CD14-positive monocyte (primary cell): ENCODE measurements around the gene BLM. TPM values are rescaled to one million over a fixed set of nuclear protein-coding genes. Genes with fewer than 3 reads are reported as not detected.
A peak's percentile ranks its signal among the peaks of the same experiment; 100 is the strongest.

Experiments
- DNase-seq, 3 donors: peaks; one replicate each; pipeline ENCODE4 v3.0.0-alpha.2; 2011 to 2022
- H2AFZ ChIP-seq: 2 replicates; pipeline ENCODE4 v1.6.0; 2012; ENCODE audit warnings: mild to moderate bottlenecking, low read depth, low read length, inconsistent platforms; ENCODE audit not compliant: insufficient read depth, poor library complexity, severe bottlenecking
- H3K27ac ChIP-seq, 2 donors: 1 replicate in 1 of 2; 2 replicates in 1 of 2; pipeline ENCODE4 v1.5.1; 2012 to 2013; ENCODE audit warnings: low read length in 2 of 2, control low read depth in 1 of 2, inconsistent platforms in 1 of 2, low read depth in 1 of 2, mild to moderate bottlenecking in 1 of 2
- H3K27me3 ChIP-seq, 2 donors: one replicate each; pipeline versions ENCODE4 v1.6.0 to v1.6.1; 2011 to 2013; ENCODE audit warnings: low read length in 2 of 2; ENCODE audit not compliant: control insufficient read depth in 2 of 2, insufficient read depth in 2 of 2
- H3K36me3 ChIP-seq, 2 donors: replicated peaks in 1 of 2; 1 replicate in 1 of 2; 2 replicates in 1 of 2; pipeline versions ENCODE4 v1.5.1 to v1.6.1; 2012 to 2013; ENCODE audit warnings: low read length in 2 of 2, control low read depth in 1 of 2, inconsistent platforms in 1 of 2, mild to moderate bottlenecking in 1 of 2; ENCODE audit not compliant: insufficient read depth in 2 of 2, control insufficient read depth in 1 of 2
- H3K4me1 ChIP-seq, 2 donors: 1 replicate in 1 of 2; 2 replicates in 1 of 2; pipeline versions ENCODE4 v1.5.1 to v1.6.1; 2012 to 2013; ENCODE audit warnings: low read length in 2 of 2, control low read depth in 1 of 2, inconsistent platforms in 1 of 2, mild to moderate bottlenecking in 1 of 2, moderate library complexity in 1 of 2; ENCODE audit not compliant: insufficient read depth in 2 of 2, control insufficient read depth in 1 of 2
- H3K4me2 ChIP-seq: replicated peaks from 2 replicates; pipeline ENCODE3; 2012; ENCODE audit warnings: low read length, moderate library complexity, mild to moderate bottlenecking; ENCODE audit not compliant: poor library complexity, severe bottlenecking; ENCODE audit errors: extremely low read depth
- H3K4me3 ChIP-seq, 3 experiments: fragments of 200-600 bp in 1 of 3; sonication (generic) in 1 of 3; replicated peaks in 1 of 3; 1 replicate in 2 of 3; 2 replicates in 1 of 3; pipeline ENCODE4 v1.5.1; 2011 to 2013; ENCODE audit warnings: low read length in 3 of 3, mild to moderate bottlenecking in 3 of 3, control low read depth in 2 of 3, low read depth in 2 of 3, inconsistent platforms in 1 of 3, moderate library complexity in 1 of 3
- H3K79me2 ChIP-seq: 2 replicates; pipeline ENCODE4 v1.6.0; 2012; ENCODE audit warnings: mild to moderate bottlenecking, control low read depth, inconsistent platforms, low read length, moderate library complexity; ENCODE audit not compliant: insufficient read depth
- H3K9ac ChIP-seq: 2 replicates; pipeline ENCODE4 v1.6.0; 2017; ENCODE audit warnings: low read length, mild to moderate bottlenecking; ENCODE audit not compliant: insufficient read depth, poor library complexity, severe bottlenecking
- H3K9me3 ChIP-seq, 2 donors: replicated peaks in 1 of 2; 1 replicate in 1 of 2; 2 replicates in 1 of 2; pipeline versions ENCODE4 v1.5.1 to v1.6.1; 2012 to 2013; ENCODE audit warnings: low read length in 2 of 2, control low read depth in 1 of 2; ENCODE audit not compliant: control insufficient read depth in 1 of 2, insufficient read depth in 1 of 2
- H4K20me1 ChIP-seq: 2 replicates; pipeline ENCODE4 v1.6.0; 2012; ENCODE audit warnings: mild to moderate bottlenecking, low read length, control low read depth, moderate library complexity; ENCODE audit not compliant: insufficient read depth
- H3K27ac Mint-ChIP-seq, 7 donors: one replicate each; pipeline ENCODE4 v1.8.0; 2020; ENCODE audit warnings: mild to moderate bottlenecking in 7 of 7, mixed read lengths in 7 of 7, moderate library complexity in 6 of 7, inconsistent platforms in 2 of 7
- H3K27me3 Mint-ChIP-seq, 3 donors: one replicate each; pipeline ENCODE4 v1.8.0; 2021 to 2022; ENCODE audit warnings: low read depth in 3 of 3, mild to moderate bottlenecking in 3 of 3, mixed read lengths in 3 of 3, moderate library complexity in 3 of 3, inconsistent platforms in 1 of 3
- H3K36me3 Mint-ChIP-seq, 2 donors: one replicate each; pipeline ENCODE4 v1.8.0; 2020; ENCODE audit warnings: mixed read lengths in 2 of 2, inconsistent platforms in 1 of 2, mild to moderate bottlenecking in 1 of 2
- H3K4me1 Mint-ChIP-seq: one replicate; pipeline ENCODE4 v1.8.0; 2020; ENCODE audit warnings: mild to moderate bottlenecking, mixed read lengths
- H3K4me3 Mint-ChIP-seq, 2 donors: one replicate each; pipeline ENCODE4 v1.8.0; 2020; ENCODE audit warnings: mild to moderate bottlenecking in 2 of 2, mixed read lengths in 2 of 2, moderate library complexity in 1 of 2
- H3K9me3 Mint-ChIP-seq, 7 donors: one replicate each; pipeline ENCODE4 v1.8.0; 2020 to 2022; ENCODE audit warnings: mixed read lengths in 7 of 7, mild to moderate bottlenecking in 6 of 7, moderate library complexity in 6 of 7, inconsistent platforms in 2 of 7
- WGBS: methylation state at CpG from one replicate; pipeline ENCODE4 v1.1.5; 2013; ENCODE audit warnings: missing lambda C conversion rate; ENCODE audit not compliant: insufficient coverage; 5-methylcytosine and 5-hydroxymethylcytosine counted together
- intact Hi-C, 2 donors: fragments of 100-400 bp; cut with micrococcal nuclease; formaldehyde crosslinking; loops; one replicate each; pipeline versions ENCODE4 v1.15.0 to v1.15.1; 2023
- polyA plus RNA-seq, 3 donors: library from polyadenylated mRNA; depleted of rRNA in 1 of 3; unstranded in 2 of 3; stranded (reverse) in 1 of 3; fragments of 300-500 nt in 2 of 3; fragments of >200 nt in 1 of 3; fragmentation: Illumina TruSeq in 2 of 3; gene quantifications; 1 replicate in 2 of 3; 2 replicates in 1 of 3; pipeline ENCODE4 v1.2.3, GENCODE V29; 2012 to 2021
- TF ChIP-seq, protein P1 (sequence below): fragments of 200-600 bp; IDR thresholded peaks from one replicate; pipeline ENCODE4 v1.8.0; 2022; ENCODE audit warnings: antibody characterized with exemption, mild to moderate bottlenecking

BLM gene
- polyA plus RNA-seq, 3 donors: 0.69 to 2.3 (median 1.2) TPM

DNA sequence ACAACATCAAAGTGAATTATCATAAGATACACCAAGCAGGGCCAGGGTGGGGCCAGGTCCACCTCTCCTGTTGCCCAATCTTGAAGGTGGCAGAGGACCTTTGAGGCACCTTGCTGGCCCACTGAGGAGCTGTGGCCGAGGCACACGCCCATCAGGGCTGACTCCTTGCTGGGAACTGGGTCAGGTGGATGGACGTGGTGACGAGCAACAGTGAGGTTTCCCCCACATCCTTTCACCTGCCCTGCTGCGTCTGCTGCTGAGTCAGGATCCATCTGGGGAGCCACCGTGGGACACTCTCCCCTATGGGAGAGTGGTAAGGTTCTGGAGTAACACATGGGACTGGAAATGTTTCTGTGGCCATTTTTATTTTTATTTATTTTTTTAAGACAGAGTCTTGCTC lies 134.0 kb downstream of the BLM start:
- Histone ChIP-seq H2AFZ (no peak overlapping the region), H3K9me3 (no peaks in the 10 kb centered on the region), H3K4me3 (no peak overlapping the region), H3K4me2 (no peak overlapping the region), H3K4me1 (peaks cover 26 to 48% of the 10 kb centered on the region in 2 donors), H3K79me2 (peaks cover 8% of the 10 kb centered on the region), H4K20me1 (no peaks in the 10 kb centered on the region), H3K27ac (no peak overlapping the region), H3K27me3 (no peaks in the 10 kb centered on the region), H3K9ac (no peak overlapping the region), H3K36me3 (peaks cover 5 to 12% of the 10 kb centered on the region in 2 donors)
- no CpG with 5 or more reads among the region's 6 CpGs for WGBS
- Mint-ChIP-seq H3K4me3 (peak overlapping the region in 1 of 2 donors; percentile 12), H3K9me3 (peaks cover 0 to 3% (median 0%) of the 10 kb centered on the region in 7 donors), H3K36me3 (peaks cover 39 to 66% of the 10 kb centered on the region in 2 donors), H3K27me3 (peaks cover 3 to 12% (median 7%) of the 10 kb centered on the region in 3 donors), H3K27ac (peak overlapping the region in 5 of 7 donors; percentile 3 to 94 (median 54)), H3K4me1 (peaks cover 43% of the 10 kb centered on the region)
- TF ChIP-seq, protein P1, sequence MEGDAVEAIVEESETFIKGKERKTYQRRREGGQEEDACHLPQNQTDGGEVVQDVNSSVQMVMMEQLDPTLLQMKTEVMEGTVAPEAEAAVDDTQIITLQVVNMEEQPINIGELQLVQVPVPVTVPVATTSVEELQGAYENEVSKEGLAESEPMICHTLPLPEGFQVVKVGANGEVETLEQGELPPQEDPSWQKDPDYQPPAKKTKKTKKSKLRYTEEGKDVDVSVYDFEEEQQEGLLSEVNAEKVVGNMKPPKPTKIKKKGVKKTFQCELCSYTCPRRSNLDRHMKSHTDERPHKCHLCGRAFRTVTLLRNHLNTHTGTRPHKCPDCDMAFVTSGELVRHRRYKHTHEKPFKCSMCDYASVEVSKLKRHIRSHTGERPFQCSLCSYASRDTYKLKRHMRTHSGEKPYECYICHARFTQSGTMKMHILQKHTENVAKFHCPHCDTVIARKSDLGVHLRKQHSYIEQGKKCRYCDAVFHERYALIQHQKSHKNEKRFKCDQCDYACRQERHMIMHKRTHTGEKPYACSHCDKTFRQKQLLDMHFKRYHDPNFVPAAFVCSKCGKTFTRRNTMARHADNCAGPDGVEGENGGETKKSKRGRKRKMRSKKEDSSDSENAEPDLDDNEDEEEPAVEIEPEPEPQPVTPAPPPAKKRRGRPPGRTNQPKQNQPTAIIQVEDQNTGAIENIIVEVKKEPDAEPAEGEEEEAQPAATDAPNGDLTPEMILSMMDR: no peak
- DNase-seq: no peak
- intact Hi-C loops: no loop called here

DNA sequence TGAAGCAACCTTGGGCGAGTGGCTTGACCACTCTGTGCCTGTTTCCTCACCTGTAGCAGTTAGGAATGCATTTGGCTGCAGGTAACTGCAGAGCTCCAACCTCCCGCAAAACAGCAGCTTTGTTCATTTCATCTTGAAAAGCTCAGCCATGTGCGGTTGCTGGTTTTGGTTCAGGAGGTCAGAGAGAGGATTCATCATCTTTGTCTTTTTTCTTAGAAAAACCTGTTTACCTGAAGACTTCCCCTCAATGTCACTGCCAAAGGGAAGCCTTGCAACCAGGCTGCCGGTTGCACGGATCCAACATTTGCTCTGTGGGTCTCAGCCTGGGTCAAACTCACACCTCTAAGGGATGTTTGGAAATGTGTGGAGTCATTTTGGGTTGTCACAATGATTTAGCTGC lies 134.8 kb downstream of the BLM start:
- no peak overlapping the region for H3K9ac ChIP-seq
- H3K9me3 Mint-ChIP-seq: peaks cover 0 to 3% (median 0%) of the 10 kb centered on the region in 7 donors
- H3K27me3 ChIP-seq: no peaks in the 10 kb centered on the region
- H3K4me2 ChIP-seq: no peak overlapping the region
- TF ChIP-seq, protein P1: no peak
- H2AFZ ChIP-seq: no peak overlapping the region
- H3K79me2 ChIP-seq: peaks cover 3% of the 10 kb centered on the region
- no peaks in the 10 kb centered on the region for H3K9me3 ChIP-seq
- peaks cover 0 to 12% (median 7%) of the 10 kb centered on the region in 3 donors for H3K27me3 Mint-ChIP-seq
- H3K36me3 ChIP-seq: peaks cover 5 to 12% of the 10 kb centered on the region in 2 donors
- H3K27ac Mint-ChIP-seq: peak overlapping the region; percentile 87 to 96 (median 94)
- no peak overlapping the region for H3K4me3 ChIP-seq
- intact Hi-C loops: no loop called here
- peaks cover 50% of the 10 kb centered on the region for H3K4me1 Mint-ChIP-seq
- DNase-seq: no peak
- peak overlapping the region in 1 of 2 donors; percentile 90 for H3K27ac ChIP-seq
- 93% methylated on average over 3 of the region's 5 CpGs for WGBS
- peaks cover 34 to 58% of the 10 kb centered on the region in 2 donors for H3K36me3 Mint-ChIP-seq
- peaks cover 26 to 56% of the 10 kb centered on the region in 2 donors for H3K4me1 ChIP-seq
- no peak overlapping the region for H3K4me3 Mint-ChIP-seq
- no peaks in the 10 kb centered on the region for H4K20me1 ChIP-seq
